Astrocyte (in vitro differentiated cells and primary cell): ENCODE data around the gene CCR5.

ENCODE experiments used
- EZH2 ChIP-seq: IDR thresholded peaks from 2 replicates; pipeline ENCODE4 v1.6.1; 2012; ENCODE audit warnings: mild to moderate bottlenecking, low read length, inconsistent platforms; ENCODE audit not compliant: insufficient read depth
- TF ChIP-seq, protein P1 (sequence below): IDR thresholded peaks from 2 replicates; pipeline ENCODE4 v1.5.1; 2011; ENCODE audit warnings: low read depth, mild to moderate bottlenecking, inconsistent platforms, low read length, moderate library complexity; ENCODE audit not compliant: insufficient read depth

DNA sequence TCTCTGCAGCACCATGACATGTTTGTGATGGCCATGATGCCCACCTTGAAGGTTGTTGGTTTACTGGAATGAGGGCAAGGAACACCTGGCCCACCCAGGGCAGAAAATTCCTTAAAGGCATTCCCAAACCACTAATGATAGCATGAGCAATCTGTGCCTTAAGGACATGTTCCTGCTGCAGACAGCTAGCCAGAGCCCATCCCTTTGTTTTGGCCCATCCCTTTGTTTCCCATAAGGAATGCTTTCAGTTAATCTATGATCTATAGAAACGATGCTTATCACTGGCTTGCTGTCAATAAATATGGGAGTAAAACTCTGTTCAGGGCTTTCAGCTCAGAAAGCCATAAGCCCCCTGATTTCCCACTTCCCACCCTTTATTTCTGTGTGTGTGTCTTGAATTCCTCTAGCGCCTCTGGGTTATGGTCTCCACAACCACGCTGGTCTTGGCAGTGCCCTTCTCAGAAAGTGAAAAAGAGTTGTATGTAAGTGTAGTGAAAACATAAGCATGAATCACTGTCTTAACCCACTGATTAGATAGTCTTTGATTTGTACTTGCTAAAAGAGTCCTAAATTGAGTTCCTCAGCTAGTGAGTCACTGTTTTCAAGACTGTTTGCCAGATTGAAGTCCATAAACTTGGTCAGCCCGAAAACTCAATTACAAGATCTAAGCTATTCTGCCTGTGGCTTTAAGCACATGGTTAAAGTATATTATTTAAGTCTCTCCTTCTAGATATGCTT lies 35.8 kb upstream of the CCR5 start:
- TF ChIP-seq, protein P1, sequence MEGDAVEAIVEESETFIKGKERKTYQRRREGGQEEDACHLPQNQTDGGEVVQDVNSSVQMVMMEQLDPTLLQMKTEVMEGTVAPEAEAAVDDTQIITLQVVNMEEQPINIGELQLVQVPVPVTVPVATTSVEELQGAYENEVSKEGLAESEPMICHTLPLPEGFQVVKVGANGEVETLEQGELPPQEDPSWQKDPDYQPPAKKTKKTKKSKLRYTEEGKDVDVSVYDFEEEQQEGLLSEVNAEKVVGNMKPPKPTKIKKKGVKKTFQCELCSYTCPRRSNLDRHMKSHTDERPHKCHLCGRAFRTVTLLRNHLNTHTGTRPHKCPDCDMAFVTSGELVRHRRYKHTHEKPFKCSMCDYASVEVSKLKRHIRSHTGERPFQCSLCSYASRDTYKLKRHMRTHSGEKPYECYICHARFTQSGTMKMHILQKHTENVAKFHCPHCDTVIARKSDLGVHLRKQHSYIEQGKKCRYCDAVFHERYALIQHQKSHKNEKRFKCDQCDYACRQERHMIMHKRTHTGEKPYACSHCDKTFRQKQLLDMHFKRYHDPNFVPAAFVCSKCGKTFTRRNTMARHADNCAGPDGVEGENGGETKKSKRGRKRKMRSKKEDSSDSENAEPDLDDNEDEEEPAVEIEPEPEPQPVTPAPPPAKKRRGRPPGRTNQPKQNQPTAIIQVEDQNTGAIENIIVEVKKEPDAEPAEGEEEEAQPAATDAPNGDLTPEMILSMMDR: no peak
- no peak for TF ChIP-seq EZH2
